ENCODE measurements around the gene MGARP.

The MGARP gene

DNA sequence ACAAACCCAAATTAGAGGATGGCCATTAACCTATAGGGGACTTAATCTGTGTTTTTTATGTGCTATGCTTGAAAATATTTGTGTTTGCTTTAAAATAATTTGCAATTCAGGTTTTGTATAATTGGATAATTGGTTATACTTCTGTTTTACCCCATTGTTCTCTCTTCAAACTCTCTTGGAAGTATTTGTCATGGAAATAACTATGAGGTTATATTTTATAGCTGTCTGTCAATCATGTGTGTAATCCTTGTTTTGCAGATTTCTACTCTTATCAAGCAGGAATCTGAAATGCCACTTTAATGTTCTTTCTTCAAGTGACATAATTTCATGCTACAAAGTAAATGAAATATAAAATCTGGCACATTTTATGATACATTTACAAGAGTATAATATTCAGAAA, 37.6 kb upstream of the MGARP start:
- TF ChIP-seq FOXM1 (IDR thresholded peaks at IDR 0.05; ENCODE audit: borderline replicate concordance, low read depth) (no peak), TAF1 (IDR thresholded peaks at IDR 0.05; ENCODE audit: low read depth) (no peak), EP300 (IDR thresholded peaks at IDR 0.05; ENCODE audit: borderline replicate concordance) (no peak), TCF12 (IDR thresholded peaks at IDR 0.05; ENCODE audit: low read depth) (no peak), YY1 (IDR thresholded peaks at IDR 0.05; ENCODE audit: low read depth) (no peak), ZBTB7A (IDR thresholded peaks at IDR 0.05; ENCODE audit: low read depth) (no peak)

DNA sequence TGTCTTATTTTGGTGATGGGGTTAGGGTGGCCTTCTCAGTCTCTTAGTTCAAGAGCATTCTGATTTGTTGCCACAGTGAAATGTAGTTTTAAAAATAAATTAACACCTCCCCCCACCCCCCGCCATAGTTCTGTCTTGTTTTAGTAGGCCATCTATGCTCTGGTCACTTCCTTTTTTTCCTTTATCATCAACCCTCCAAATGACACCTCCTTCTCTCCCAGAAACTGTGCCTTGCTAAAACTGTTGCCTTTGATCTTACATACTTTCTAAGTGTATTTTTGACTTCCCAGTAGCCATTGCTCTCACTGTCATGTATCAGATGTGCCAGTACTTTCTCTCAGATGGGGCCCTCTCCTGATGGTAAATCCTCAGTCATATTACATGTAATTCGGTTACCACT, 36.7 kb upstream of the MGARP start:
- TF ChIP-seq TCF12 (IDR thresholded peaks at IDR 0.05; ENCODE audit: low read depth) (no peak), EP300 (IDR thresholded peaks at IDR 0.05; ENCODE audit: borderline replicate concordance) (no peak), FOXM1 (IDR thresholded peaks at IDR 0.05; ENCODE audit: borderline replicate concordance, low read depth) (no peak), CREB1 (IDR thresholded peaks at IDR 0.05; ENCODE audit: low read depth) (no peak), RAD21 (IDR thresholded peaks at IDR 0.05; ENCODE audit: low read depth) (no peak), ZBTB7A (IDR thresholded peaks at IDR 0.05; ENCODE audit: low read depth) (no peak)
- TF ChIP-seq, protein P1, sequence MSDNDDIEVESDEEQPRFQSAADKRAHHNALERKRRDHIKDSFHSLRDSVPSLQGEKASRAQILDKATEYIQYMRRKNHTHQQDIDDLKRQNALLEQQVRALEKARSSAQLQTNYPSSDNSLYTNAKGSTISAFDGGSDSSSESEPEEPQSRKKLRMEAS (IDR thresholded peaks at IDR 0.05), result no peak

DNA sequence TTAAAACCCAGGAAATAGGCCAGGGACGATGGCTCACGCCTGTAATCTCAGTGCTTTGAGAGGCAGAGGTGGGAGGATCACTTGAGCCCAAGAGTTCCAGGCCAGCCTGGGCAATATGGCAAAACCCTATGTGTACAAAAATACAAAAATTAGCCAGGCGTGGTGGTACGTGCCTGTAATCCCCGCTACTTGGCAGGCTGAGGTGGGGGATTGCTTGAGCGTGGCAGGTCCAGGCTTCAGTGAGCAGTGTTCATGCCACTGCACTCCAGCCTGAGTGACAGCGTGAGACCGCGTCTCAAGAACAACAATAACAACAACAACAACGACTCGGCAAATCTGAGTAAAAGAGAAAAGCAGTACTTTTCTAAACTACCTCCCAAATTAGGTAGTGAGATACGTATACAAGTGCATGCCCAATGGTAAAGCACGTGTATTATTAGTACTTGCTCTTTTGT, 35.2 kb upstream of the MGARP start:
- TF ChIP-seq YY1 (IDR thresholded peaks at IDR 0.05; ENCODE audit: low read depth) (no peak), CEBPB (IDR thresholded peaks at IDR 0.05) (no peak), TEAD4 (IDR thresholded peaks at IDR 0.05) (no peak)

DNA sequence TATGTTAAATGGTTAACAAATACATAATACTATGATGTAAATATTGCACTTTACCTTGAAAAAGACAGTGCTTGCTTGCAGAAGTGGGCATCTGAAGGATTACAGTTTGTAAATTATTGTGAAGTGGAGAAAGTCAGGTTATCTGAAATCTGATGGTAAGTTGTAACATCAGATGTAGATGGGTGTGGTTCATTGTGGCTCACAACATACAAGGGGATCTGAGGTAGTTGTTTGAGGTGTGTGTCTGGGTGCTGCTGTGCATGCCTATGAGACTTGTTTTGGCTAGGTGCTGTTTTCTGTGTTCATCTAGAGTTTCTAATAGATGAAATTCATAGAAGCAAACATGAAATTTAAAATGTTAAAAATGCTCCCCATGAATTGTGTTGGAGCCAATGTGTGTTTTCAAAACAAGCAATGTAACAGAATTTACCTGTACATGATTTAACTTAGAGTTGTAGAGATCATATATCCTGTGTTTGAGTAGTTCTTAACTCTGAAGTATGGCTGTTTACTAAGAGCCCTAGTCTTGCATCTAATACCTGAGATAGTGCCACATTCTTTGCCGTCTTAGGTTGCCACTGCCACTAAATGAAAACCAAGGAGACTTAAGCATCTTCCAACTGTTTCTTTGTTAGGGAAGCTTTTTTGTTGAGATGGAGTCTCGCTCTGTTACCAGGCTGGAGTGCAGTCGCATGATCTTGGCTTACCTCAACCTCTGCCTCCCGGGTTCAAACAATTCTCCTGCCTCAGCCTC, 34.2 kb upstream of the MGARP start:
- TF ChIP-seq CREB1 (IDR thresholded peaks at IDR 0.05; ENCODE audit: low read depth), result no peak
- TF ChIP-seq NFIC (IDR thresholded peaks at IDR 0.05), result no peak
- no peak for TF ChIP-seq TAF1 (IDR thresholded peaks at IDR 0.05; ENCODE audit: low read depth)
- no peak for TF ChIP-seq FOXM1 (IDR thresholded peaks at IDR 0.05; ENCODE audit: borderline replicate concordance, low read depth)
- TF ChIP-seq YY1 (IDR thresholded peaks at IDR 0.05; ENCODE audit: low read depth), result no peak
- TF ChIP-seq EGR1 (IDR thresholded peaks at IDR 0.05), result no peak
- TF ChIP-seq RAD21 (IDR thresholded peaks at IDR 0.05; ENCODE audit: low read depth), result no peak
- TF ChIP-seq, protein P2, sequence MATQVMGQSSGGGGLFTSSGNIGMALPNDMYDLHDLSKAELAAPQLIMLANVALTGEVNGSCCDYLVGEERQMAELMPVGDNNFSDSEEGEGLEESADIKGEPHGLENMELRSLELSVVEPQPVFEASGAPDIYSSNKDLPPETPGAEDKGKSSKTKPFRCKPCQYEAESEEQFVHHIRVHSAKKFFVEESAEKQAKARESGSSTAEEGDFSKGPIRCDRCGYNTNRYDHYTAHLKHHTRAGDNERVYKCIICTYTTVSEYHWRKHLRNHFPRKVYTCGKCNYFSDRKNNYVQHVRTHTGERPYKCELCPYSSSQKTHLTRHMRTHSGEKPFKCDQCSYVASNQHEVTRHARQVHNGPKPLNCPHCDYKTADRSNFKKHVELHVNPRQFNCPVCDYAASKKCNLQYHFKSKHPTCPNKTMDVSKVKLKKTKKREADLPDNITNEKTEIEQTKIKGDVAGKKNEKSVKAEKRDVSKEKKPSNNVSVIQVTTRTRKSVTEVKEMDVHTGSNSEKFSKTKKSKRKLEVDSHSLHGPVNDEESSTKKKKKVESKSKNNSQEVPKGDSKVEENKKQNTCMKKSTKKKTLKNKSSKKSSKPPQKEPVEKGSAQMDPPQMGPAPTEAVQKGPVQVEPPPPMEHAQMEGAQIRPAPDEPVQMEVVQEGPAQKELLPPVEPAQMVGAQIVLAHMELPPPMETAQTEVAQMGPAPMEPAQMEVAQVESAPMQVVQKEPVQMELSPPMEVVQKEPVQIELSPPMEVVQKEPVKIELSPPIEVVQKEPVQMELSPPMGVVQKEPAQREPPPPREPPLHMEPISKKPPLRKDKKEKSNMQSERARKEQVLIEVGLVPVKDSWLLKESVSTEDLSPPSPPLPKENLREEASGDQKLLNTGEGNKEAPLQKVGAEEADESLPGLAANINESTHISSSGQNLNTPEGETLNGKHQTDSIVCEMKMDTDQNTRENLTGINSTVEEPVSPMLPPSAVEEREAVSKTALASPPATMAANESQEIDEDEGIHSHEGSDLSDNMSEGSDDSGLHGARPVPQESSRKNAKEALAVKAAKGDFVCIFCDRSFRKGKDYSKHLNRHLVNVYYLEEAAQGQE (IDR thresholded peaks at IDR 0.05; ENCODE audit: low read depth), result no peak
- no peak for TF ChIP-seq CEBPB (IDR thresholded peaks at IDR 0.05)
- TF ChIP-seq, protein P3, sequence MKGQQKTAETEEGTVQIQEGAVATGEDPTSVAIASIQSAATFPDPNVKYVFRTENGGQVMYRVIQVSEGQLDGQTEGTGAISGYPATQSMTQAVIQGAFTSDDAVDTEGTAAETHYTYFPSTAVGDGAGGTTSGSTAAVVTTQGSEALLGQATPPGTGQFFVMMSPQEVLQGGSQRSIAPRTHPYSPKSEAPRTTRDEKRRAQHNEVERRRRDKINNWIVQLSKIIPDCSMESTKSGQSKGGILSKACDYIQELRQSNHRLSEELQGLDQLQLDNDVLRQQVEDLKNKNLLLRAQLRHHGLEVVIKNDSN (IDR thresholded peaks at IDR 0.05), result no peak
- TF ChIP-seq ZBTB7A (IDR thresholded peaks at IDR 0.05; ENCODE audit: low read depth), result no peak
- TF ChIP-seq EP300 (IDR thresholded peaks at IDR 0.05; ENCODE audit: borderline replicate concordance), result no peak
- no peak for TF ChIP-seq TCF12 (IDR thresholded peaks at IDR 0.05; ENCODE audit: low read depth)
- TF ChIP-seq, protein P1 (IDR thresholded peaks at IDR 0.05), result no peak
- no peak for TF ChIP-seq TEAD4 (IDR thresholded peaks at IDR 0.05)

DNA sequence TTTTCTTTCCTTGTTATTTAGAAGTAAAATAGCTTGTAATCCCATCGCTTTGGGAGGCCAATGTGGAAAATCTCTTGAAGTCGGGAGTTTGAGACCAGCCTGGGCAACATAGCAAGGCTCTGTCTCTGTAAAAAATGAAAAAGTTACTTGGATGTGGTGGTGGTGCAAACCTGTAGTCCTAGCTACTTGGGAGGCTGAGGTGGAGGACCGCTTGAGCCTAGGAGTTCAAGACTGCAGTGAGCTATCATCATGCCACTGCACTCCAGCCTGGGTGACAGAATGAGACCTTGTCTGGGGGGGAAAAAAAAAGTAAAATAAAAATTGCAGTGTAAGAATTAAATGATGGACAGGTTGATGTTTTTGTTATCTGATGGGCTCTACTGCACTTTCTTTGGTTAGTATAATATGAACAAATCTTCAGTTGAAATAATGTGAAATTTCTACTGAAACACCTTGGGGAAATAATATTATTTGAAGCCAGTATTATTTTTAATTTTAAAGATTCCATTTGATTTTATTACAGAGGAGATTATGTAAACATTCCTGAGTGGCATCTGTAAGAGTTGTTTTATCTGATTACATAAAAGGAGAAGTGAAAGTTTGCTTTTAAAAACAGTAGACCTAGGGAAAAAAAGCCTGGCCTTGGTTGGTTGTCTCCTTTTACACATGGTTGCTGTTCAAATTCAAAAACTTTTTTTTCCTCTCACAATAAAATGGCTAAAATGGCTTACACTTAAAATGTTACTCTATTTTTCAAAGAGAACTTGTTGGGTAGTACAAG, 32.7 kb upstream of the MGARP start:
- TF ChIP-seq TEAD4 (IDR thresholded peaks at IDR 0.05) (no peak), NFIC (IDR thresholded peaks at IDR 0.05) (no peak)

DNA sequence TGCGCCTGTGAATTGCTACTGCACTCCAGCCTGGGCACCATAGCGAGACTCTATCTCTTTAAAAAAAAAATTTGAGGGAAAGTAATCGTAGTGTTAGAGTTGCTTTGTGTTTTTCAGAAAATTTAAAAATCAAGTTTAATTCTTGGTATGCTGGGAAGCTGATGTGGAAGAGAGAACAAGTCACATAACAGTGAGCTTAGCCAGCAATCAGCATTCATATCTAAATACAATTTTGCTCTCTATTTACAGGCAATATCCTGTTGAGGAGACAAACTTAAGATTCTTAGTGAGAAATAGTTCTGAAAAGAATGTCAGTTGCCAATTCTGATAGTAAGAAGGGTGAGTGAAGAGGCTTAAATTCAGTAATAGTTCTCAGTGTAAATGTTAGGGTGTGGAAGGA, 31.9 kb upstream of the MGARP start:
- TF ChIP-seq CREB1 (IDR thresholded peaks at IDR 0.05; ENCODE audit: low read depth) (no peak), EP300 (IDR thresholded peaks at IDR 0.05; ENCODE audit: borderline replicate concordance) (no peak), ZBTB7A (IDR thresholded peaks at IDR 0.05; ENCODE audit: low read depth) (no peak), TAF1 (IDR thresholded peaks at IDR 0.05; ENCODE audit: low read depth) (no peak)
- TF ChIP-seq, protein P2 (IDR thresholded peaks at IDR 0.05; ENCODE audit: low read depth), result no peak
- TF ChIP-seq, protein P1 (IDR thresholded peaks at IDR 0.05), result no peak

Measured in Ishikawa (cell line).